Measurements from ENCODE around the gene FRRS1. TPM values are rescaled to one million over a fixed set of nuclear protein-coding genes. Genes with fewer than 3 reads are reported as not detected.

The FRRS1 gene
- total RNA-seq, 1 experiment from 2014 or later = 18.6 TPM

DNA sequence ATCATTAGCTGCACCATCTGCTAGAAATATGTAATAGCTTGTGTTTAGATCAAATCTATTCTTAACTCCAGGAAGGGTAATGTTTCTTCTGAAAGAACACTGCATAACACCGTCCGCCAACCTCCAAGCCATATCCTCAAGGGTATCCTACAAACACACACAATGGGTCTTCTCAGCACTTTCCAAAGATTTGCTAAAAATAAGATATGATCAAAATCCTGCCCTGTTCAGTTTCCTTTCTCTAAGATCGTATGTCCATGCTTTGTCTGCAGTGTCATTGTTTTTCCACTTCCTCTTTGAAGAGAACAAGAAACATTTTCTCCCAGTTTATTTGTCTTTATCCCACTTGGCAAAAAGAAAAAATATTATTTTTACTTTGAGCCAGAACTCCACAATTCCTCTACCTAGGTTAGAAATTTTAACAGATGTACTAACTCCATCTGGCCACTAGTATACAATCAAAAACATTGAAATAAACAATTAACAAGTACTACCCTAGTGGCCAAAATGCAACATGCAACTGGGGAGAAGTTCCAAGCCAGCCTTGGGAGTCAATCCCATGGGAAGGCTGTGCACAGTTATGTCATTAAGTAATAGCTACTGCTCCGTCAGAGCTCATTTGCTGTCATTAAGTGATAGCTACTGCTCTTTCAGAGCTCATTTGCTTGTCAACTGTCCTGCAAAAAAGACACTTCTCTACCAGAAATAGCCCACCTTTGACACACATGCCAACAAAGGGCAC is 37.8 kb downstream of the FRRS1 start:
- DNase-seq (ENCODE audit: low spot score) = peak; percentile 32

DNA sequence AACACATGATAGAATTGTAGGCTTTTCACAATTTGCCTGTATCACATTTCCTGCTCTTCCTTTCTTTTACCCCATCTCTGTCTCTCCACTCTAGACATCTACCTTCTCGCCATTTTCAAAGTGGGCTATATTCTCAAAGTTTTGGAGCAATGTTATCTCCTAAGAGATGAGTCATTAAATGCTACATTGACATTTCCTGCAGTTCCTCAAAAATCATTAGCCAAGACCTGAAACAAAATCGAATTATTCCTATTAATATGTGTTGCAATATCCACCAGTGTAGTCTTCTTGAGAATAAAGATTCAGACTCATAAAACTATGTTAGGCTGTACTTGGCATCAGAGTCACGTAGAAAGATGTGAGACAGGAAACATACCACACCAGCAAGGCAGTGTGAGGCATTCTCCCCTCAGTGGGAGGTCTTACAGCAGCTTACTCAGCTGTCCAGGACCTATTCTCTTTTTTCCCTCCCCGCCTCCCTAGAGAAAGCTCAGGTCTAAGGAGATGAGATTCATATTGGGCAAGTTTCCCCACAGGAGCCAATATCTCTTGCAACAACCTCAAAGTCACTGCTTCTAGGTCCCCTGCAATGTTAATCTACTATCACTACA is 38.8 kb downstream of the FRRS1 start:
- DNase-seq (ENCODE audit: low spot score) = peak; percentile 8

DNA sequence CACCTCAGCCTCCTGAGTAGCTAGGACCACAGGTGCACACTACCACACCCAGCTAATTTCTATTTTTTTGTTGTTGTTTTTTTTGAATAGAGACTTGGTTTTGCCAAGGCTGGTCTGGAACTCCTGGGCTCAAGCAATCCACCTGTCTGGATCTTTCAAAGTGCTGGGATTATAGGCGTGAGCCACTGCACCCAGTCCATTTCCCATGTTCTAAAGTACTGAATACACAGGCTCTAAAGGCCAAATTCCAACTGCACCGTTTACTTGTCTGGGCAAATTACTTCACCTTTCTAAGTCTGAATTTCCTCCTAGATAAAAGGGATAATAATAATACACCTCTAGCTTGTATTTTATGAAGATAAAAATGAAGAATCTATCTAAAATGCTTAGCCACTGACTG is 39.6 kb downstream of the FRRS1 start:
- DNase-seq (ENCODE audit: low spot score) = no peak

DNA sequence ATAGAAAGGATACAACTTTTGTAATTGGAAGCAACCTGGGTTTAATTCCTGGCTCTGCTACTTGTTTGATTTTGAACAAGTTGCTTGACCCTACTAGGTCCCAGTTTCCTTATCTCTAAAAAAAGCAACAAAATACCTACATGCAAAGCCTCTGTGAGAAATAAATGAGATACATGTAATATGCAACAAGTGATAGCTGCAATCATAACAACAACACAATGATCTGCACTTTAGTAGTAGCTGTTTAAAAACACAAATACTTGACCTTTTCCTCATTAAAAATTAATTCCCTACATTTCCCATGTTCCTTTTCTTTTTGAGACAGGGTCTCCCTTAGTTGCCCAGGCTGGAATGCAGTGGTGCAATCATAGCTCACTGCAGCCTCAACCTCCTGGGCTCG is 40.0 kb downstream of the FRRS1 start:
- no peak for DNase-seq (ENCODE audit: low spot score)

DNA sequence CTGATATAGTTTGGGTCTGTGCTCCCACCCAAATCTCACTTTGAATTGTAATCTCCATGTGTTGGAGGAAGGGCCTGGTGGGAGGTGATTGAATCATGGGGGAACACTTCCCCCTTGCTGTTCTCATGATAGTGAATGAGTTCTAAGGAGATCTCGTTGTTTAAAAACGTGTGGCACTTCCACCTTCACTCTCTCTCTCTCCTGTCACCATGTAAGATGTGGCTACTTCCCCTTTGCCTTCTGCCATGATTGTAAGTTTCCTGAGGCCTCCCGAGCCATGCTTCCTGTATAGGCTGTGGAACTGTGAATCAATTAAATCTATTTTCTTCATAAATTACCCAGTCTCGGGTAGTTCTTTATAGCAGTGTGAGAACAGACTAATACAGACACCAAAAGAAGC is 40.4 kb downstream of the FRRS1 start:
- DNase-seq (ENCODE audit: low spot score) = no peak

DNA sequence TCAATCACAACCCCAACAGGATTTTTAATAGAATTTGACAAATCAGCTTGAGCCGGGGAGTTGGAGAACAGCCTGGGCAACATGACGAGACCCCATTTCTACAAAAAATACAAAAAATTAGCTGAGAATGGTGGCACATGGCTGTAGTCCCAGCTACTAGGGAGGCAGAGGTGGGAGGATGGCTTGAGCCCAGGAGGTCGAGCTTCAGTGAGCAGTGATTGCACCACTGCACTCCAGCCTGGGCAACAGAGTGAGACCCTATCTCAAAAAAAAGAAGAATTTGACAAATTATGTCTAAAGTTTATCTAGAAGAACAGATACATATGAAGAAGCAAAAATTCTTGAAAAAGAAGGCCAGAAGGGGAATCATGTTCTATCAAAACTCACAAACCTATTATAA is 43.2 kb downstream of the FRRS1 start:
- no peak for DNase-seq (ENCODE audit: low spot score)

DNA sequence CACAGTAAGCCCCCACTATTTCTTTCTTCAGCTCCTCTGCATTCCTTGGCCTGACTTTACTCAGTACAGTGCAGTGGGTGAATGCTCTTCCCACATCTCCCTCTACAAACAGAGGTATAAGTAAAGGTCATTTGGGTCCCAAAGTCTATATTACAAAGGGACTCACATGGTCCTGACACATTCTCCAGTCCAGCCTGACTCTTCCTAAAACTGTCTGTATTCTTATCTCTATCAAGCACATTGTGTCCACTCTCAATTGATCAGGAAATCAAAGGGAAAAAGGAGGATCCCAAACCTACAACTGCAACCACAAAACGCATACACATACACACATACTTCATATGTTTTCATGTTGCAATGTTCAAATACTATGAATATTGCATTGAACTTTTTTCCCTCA is 49.4 kb downstream of the FRRS1 start:
- DNase-seq (ENCODE audit: low spot score) = no peak

DNA sequence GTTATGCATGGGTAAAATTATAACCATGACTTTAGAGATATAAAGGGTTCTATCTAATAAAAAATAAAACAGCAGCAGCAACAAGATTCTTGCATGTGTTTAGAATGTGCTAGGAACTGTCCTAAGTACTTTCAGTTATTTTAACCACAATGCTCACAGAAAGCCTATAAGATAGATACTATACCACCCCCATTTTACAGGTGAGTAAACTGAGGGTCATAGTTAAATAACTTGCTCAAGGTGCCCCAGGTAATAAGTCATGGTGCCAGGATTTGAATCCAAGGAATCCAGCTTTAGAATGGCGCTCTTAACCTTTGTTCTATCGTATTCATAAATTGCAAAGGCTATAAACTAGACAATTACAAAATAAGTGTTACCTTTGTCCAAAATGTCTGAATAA is 53.4 kb downstream of the FRRS1 start:
- DNase-seq (ENCODE audit: low spot score) = no peak

DNA sequence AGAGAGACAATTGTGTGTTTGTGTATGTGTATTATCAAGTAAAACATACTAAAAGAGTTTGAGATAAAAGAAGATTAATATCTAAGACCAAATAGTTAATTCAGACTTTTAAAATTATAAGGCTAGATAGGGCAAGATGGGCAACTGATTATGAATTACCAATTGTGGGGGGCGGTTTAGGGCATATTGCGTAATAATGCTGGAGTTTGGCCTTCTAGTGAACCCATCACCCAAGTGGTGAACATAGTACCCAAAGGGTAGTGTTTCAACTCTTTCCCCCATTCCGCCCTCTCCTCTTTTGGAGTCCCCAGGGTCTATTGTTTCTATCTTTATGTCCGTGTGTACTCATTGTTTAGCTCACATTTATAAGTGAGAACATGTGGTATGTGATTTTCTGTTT is 55.4 kb downstream of the FRRS1 start:
- no peak for DNase-seq (ENCODE audit: low spot score)

DNA sequence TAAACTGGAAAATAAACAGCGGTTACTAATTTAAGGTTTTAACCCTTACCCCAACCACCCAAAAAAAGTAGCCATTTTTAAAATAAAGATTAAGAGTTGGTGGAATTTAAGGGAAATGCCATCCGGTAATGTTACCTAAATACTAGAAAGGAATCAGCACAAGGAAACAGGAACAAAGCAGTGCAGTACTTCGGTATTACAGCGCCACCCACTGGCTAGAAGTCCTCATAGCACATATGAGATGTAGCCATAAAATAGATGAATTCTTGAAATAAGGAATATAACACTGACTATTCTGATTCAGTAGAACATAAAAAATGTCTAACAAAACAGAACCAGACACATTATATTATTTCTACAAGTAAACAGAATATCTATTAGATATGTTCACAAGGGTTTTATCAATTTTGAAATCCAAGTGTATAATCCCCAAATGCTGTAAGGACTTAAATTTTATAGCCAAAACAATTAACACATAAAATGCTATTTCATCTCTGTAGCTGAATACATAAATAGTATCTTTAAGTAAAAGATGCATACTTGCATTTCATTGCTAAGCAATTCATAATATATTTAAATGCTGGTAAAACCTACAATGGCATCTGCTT is 58.8 kb downstream of the FRRS1 start:
- DNase-seq (ENCODE audit: low spot score) = peak; percentile 64

DNA sequence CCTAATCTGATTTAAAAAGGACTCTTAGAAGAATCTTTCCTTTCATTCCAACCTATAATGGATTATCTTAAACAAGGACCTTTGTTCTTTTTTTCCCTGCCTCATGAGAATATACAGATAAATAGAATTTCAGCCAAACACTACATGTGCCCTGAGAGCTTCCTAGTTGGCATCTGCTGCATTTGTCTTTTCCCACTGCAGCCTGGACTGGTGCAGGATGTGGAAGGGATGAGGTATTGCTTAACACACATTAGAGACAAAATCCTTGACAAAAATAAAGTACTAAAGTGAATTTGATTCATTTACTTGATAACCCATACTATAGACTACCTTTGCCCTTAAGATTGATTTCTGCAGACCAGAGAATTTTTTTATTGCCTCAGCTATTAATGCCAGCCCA is 61.0 kb downstream of the FRRS1 start:
- DNase-seq (ENCODE audit: low spot score) = no peak

DNA sequence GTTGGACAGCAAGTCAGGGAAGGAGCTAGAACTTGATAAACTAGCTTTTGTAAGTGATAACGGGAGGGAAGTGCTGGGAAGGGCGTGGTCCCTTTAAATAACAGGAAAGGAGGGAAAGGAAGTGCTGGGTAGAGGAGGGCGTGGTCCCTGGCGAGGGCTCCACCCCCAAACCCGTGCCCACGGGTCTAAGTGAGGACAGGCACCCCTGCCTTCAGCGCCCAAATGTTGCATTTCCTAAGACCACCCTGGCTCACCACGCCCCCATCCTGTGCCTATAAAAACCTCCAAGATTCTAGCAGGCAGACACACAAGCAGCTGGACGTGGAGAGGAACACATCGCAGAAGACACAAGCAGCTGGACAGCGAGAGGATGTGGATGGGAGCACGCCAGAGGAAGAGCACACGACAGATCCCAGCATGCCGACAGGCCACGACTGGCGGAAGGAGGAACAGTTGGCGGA is 62.0 kb downstream of the FRRS1 start:
- DNase-seq (ENCODE audit: low spot score) = no peak

DNA sequence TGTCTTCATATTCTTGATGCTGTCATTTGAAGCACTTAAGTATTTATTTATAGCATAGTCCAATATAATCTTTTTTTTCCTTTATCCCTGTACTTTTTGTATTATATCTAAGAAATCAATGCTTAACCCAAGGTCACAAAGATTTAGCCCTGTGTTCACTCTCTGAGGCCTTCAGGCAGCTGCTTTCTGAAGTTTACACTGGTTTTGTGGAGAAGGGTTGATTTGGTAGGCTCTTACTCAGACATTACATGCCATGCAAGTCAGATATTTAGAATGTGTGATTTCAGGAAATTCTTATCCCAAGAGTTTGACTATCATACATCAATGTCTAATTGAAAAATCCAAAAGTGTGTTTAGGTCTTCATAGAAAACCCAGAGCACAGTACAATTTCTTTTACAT is 64.2 kb downstream of the FRRS1 start:
- DNase-seq (ENCODE audit: low spot score) = no peak

DNA sequence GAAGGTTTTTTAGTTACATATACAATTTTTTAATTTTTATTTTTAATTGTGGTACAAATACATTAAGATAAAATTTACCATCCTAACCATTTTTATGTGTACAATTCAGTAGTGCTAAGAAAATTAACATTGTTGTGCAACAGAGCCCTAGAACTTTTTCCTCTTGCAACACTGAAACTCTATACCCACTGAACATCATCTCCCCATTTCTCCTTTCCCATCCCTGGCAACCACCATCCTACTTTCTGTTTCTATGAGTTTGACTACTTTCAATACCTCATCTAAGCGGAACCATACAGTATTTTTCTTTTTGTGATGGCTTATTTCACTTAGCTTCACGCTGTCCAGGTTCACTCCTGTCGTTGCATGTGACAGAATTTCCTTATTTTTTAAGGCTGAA is 66.4 kb downstream of the FRRS1 start:
- no peak for DNase-seq (ENCODE audit: low spot score)

DNA sequence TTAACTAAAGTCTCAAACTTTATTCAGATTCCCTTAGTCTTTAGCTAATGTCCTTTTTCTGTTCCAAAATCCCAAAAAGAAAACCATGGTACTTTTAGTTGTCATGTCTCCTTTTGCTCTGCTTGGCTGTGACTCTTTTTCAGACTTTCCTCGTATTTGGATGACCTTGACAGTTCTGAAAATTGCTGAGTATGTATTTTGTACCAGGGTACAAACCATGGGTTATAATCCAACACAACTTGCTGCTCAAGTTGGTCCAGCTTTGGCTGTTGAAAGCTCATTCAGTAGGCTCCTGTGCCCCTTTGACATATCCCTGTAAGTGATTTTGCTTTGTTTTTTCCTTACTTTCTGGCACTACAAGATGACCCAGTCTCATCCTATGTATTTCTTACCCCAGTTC is 68.9 kb downstream of the FRRS1 start:
- no peak for DNase-seq (ENCODE audit: low spot score)

DNA sequence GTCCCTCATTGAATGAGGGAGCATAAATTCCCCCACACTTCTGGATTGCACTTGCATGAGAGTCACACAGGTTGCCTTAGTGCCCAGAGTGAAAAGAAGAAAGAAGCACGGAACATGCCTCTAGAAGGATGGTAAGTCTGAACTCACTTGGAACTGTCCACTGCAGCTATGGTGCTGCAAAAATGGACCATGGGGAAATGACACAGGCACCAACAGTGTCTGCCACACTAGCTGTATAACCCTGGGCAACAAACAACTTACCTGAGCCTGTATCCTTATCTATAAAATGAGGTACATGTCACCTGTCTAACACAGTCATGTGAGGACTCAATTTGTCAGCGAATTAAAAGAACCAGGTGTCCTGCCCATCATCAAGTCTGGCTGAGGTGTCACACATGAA is 69.8 kb downstream of the FRRS1 start:
- DNase-seq (ENCODE audit: low spot score) = no peak

DNA sequence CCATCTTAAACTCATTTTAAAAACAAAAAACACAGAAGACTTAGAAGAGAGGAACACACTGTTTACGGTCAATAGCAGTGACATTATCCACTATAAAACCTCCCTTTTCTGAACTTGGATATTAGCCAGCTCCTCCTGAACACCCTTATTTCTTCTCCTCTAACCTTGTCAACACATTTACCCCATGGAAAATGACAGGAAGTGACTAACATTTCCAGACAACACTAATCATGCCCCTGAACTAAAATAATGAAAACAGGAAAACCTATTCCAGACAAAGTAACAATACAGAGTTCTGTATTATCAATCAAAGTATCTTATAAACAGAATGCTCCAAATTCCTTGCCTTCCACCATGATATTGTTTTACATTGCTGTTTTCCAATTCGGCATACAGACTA is 75.3 kb downstream of the FRRS1 start:
- DNase-seq (ENCODE audit: low spot score) = no peak

DNA sequence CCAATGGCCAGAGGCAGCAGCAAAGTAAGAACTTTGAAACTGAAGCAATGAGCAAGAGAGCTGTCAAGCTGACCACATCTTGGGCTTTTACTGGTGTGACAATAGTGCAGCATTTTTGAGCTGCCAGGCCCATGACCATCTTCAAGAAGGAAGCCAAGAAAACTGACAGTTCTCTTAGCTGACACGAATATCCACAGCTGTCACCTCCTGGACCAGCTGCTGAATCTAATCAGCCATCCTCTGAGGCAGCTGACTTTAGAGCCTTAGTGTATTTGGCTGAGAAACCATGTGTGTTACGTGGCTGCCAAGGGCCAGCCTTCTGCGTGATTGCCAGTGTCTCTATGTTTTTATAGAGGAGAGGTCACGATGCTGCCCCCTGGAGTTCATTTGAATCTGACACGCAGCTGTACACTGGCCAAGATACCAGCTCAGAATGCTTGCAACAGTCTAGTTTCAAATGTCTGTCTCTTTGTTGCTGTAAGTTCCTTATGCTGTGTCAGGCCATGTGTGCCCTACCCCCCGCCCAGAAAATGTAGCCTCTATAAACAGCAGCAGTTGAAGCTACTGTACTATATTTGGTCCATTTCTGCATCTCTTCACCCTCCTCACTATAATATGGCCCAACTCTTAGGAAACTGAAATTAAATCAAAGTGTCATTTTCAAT is 80.8 kb downstream of the FRRS1 start:
- DNase-seq (ENCODE audit: low spot score) = peak; percentile 92

DNA sequence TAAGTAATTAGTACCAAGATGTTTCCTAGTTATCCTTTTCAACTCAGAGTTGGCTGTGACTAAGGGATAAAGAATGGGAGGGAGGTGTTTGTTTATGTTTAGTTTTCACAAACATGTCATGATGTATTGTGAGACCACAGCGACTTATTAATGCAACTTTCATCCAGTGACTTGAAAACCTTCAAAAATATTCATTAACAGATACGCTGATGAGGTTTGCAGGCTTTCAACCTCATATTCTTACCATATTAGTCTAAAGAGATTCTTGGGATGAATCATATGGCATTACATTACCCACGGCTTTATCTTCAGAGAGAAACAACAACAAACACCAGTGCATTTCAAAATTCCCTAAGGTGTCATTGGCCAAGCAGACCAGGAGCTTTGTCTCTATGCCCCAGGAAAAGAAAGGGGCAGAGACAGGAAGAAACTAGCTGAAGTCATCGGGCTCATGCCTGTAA is 84.1 kb downstream of the FRRS1 start:
- DNase-seq (ENCODE audit: low spot score) = peak; percentile 86

DNA sequence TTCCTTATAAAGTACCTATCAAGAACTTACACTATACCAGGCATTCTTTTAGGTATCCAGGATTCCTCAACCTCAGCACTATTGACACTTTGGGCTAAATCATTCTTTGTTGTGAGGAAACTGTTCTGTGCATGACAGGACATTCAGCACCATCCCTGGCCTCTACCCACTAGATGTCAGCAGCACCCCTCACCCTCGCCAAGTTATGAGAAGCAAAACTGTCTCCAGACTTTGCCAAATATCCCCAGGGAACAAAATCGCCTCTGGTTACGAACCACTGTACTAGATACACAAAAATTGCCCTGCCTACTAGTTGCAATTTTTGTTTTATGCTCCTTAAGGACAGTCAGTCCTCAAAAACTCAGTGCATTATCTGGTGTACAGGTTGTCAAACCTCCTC is 84.9 kb downstream of the FRRS1 start:
- DNase-seq (ENCODE audit: low spot score) = peak; percentile 59

DNA sequence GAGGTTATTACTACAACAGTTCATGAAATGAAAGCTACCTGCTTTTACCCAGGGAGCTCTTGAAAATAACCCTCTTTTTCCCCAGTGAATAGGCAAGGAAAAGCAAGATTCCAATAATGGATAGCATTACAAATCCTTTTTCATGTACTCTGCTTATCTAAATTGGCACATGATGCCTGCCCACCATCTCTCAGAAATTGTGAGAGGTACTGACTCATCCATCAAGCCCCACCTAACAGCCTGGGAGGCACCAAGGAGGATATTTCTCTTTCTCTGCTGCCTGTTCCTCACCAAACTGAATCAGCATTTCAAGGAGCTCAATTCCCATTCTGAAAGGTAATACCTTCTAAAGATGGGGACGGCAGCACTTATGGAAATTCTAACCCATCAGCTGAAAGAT is 86.2 kb downstream of the FRRS1 start:
- peak; percentile 25 for DNase-seq (ENCODE audit: low spot score)

DNA sequence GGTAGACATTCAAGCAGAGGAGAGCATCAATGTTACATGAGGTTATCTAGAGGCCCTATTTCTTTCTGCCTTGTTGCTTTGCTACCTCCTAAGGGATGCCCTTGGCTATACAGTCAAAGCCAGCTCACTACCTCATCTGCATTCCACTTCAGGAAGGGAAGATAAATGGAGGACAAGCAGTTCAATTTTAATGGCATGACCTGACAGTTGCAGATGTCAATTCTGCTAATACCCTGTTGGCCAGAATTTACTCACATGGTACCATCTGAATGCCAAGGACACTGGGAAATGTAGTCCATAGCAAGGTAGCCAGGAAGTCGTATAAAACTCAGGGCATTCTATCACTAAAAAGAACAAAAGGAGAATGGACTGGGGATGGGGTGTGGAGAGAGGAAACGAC is 89.0 kb downstream of the FRRS1 start:
- no peak for DNase-seq (ENCODE audit: low spot score)

DNA sequence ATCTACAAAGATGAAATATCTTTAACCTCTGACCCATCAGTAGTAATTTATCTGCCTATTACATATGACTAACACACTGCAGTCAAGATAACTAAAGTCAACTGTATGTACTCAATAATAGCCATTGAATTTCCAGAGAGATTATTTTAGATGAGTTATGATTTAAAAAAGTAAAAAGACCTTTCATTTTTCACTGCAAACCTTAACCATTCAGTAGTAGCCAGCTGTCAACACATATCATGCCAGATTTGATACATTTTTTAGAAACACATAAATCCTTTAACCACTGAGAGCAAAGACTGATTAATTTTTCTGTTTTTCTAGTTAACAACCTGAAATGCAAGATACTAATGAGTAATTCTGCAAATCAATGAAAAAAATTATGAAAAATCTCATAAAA is 89.6 kb downstream of the FRRS1 start:
- DNase-seq (ENCODE audit: low spot score) = no peak
